Activated T-cell treated with anti-CD3 and anti-CD28 coated beads, Interleukin-2, amount 50 U/mL, for 4 hours (primary cell): ENCODE results near the gene PACRG. TPM values are rescaled to one million over a fixed set of nuclear protein-coding genes. Genes with fewer than 3 reads are reported as not detected.

ENCODE experiments used
- ATAC-seq, 2 donors: fragments of 200-7000 bp; cut with Tn5 transposase; one replicate each; pipeline ENCODE4 v1.10.0; 2021
- DNase-seq: peaks from one replicate; pipeline ENCODE4 v3.0.0-alpha.2; 2020
- H3K27me3 Mint-ChIP-seq: one replicate; pipeline ENCODE4 v1.8.0; 2021; ENCODE audit warnings: low read depth, mixed read lengths
- H3K36me3 Mint-ChIP-seq: one replicate; pipeline ENCODE4 v1.8.0; 2022; ENCODE audit warnings: mixed read lengths; ENCODE audit not compliant: insufficient read depth
- H3K4me1 Mint-ChIP-seq: one replicate; pipeline ENCODE4 v1.8.0; 2021; ENCODE audit warnings: low read depth, mixed read lengths
- H3K4me3 Mint-ChIP-seq: one replicate; pipeline ENCODE4 v1.8.0; 2021; ENCODE audit warnings: mild to moderate bottlenecking, moderate library complexity, mixed read lengths
- H3K9me3 Mint-ChIP-seq: one replicate; pipeline ENCODE4 v1.8.0; 2021; ENCODE audit warnings: mixed read lengths
- total RNA-seq, 3 donors: library from RNA; stranded (reverse); gene quantifications; one replicate each; pipeline ENCODE4 v1.2.1, GENCODE V29; 2021

Gene PACRG
- total RNA-seq, 3 donors from 2014 or later, result not detected

GRCh38 chr6:163261361-163261760 is 533.6 kb downstream of the PACRG start:
- DNase-seq, result no peak

DNA sequence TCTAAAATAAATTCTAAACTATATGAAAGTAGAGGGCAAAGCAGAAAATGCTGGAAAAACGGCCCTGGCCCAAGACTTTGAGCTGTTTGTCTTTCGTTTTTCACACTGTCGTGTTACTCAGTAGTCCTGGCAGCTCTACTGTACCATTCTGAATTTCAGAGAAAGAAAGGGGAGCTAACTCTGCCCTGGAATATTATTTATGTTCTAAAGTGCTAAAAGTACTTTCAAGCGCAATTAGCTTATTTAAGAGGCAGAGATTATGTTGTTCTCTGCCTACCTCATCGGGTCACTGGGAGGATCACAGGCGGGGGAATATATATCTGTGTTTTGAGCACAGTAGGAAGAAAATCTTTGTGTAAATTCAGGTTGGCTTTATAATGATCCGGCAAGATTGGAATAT is 534.3 kb downstream of the PACRG start:
- H3K36me3 Mint-ChIP-seq, result no peaks in the 10 kb centered on the region
- H3K4me1 Mint-ChIP-seq, result peaks cover 9% of the 10 kb centered on the region
- ATAC-seq, result no peak
- DNase-seq, result no peak
- H3K9me3 Mint-ChIP-seq, result no peaks in the 10 kb centered on the region
- H3K27me3 Mint-ChIP-seq, result peaks cover 17% of the 10 kb centered on the region
- no peak overlapping the region for H3K4me3 Mint-ChIP-seq

More at GRCh38 chr6:163261361-163261760, 533.6 kb downstream of the PACRG start:
- H3K36me3 Mint-ChIP-seq, result no peaks in the 10 kb centered on the region
- H3K4me1 Mint-ChIP-seq, result peaks cover 9% of the 10 kb centered on the region
- no peak for ATAC-seq
- H3K27me3 Mint-ChIP-seq, result peaks cover 16% of the 10 kb centered on the region
- H3K4me3 Mint-ChIP-seq, result no peak overlapping the region
- no peaks in the 10 kb centered on the region for H3K9me3 Mint-ChIP-seq

DNA sequence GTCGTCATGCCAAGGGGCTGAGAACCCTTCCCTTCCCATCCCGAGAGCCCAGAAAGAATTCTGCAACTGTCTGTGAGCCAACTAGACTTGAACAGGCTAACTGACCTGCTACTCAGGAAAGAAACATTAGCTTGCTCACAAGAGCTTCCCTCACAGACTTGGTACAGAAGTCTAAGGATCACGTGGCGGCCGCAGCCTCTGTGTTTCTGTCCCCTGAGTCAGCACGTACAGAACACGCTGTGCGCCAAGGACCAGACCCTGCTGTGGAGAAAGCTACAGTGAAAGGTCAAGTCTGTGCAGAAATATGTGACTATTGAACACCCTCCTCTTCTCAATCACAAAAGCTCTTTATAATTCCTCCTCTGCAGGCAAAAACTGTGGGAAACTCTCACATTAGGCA is 535.4 kb downstream of the PACRG start:
- Mint-ChIP-seq H3K4me3 (no peak overlapping the region), H3K27me3 (peaks cover 19% of the 10 kb centered on the region)

DNA sequence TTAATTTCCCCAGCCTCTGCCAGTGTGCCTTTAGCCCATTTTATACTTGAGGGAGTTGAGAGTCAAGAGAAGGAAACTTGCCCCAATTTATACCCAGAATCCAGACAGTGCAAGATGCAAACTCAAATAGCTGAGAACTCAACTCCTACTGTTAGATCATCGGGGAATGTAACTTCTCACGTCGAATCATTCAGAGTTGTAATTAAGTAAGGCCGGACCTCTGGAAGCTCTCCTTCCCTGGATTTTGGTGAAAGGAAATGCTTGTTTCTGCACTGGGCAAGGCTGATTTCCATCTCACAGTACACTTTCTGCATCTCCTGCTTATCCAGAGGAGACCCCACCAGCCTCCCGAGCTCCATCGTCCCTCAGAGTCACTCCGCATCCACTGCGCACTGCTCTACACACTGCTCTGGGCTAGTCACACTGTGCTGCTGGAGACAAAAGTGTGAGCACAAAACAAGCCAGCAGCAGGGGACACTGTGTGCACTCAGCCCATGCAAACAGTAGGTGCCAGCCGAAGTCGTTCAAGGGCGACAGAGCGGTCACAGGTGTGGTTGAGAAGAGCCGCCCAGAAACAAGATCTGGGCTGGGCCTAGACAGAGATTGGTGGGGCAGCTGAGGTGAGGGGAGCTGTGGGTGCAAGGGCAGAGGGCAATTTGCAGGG is 536.4 kb downstream of the PACRG start:
- Mint-ChIP-seq H3K9me3 (no peaks in the 10 kb centered on the region), H3K4me1 (peaks cover 9% of the 10 kb centered on the region), H3K4me3 (no peak overlapping the region), H3K27me3 (peaks cover 19% of the 10 kb centered on the region), H3K36me3 (no peaks in the 10 kb centered on the region)
- DNase-seq, result no peak
- no peak for ATAC-seq

More for the DNA sequence above, 535.4 kb downstream of the PACRG start:
- ATAC-seq (no peak), DNase-seq (no peak)
- no peaks in the 10 kb centered on the region for H3K9me3 Mint-ChIP-seq
- no peaks in the 10 kb centered on the region for H3K36me3 Mint-ChIP-seq
- H3K4me1 Mint-ChIP-seq, result peaks cover 9% of the 10 kb centered on the region

DNA sequence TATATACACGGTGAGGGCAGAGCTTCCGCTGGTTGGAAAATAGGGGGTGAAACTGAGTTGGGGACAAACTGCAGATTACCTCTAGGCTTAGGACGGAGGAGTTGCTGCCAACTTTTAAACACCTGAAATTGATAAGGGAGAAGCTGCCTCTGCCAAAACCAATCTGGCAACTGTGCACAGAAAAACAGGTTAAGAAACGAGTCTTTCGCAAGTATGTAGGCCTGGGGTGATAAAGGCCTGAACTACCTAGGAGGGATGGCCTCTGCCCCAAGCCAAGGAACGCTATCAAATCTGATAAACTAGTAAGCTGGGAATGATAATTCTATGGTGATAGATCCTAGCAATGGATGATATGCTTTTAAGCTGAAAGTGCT is 536.9 kb downstream of the PACRG start:
- no peak overlapping the region for H3K4me3 Mint-ChIP-seq
- DNase-seq (no peak), ATAC-seq (no peak)
- H3K36me3 Mint-ChIP-seq, result no peaks in the 10 kb centered on the region
- no peaks in the 10 kb centered on the region for H3K9me3 Mint-ChIP-seq
- peaks cover 9% of the 10 kb centered on the region for H3K4me1 Mint-ChIP-seq
- peaks cover 14% of the 10 kb centered on the region for H3K27me3 Mint-ChIP-seq

GRCh38 chr6:163281634-163282033 is 553.9 kb downstream of the PACRG start:
- Mint-ChIP-seq H3K4me3 (no peak overlapping the region), H3K36me3 (no peaks in the 10 kb centered on the region), H3K4me1 (no peaks in the 10 kb centered on the region), H3K9me3 (no peaks in the 10 kb centered on the region), H3K27me3 (peaks cover 11% of the 10 kb centered on the region)
- ATAC-seq, result no peak
- no peak for DNase-seq

- no peaks in the 10 kb centered on the region for H3K4me1 Mint-ChIP-seq
- no peak overlapping the region for H3K4me3 Mint-ChIP-seq
- H3K36me3 Mint-ChIP-seq, result no peaks in the 10 kb centered on the region
- ATAC-seq (no peak), DNase-seq (no peak)
- no peaks in the 10 kb centered on the region for H3K9me3 Mint-ChIP-seq
- H3K27me3 Mint-ChIP-seq, result peaks cover 11% of the 10 kb centered on the region
These were observed 554.9 kb downstream of the PACRG start for GRCh38 chr6:163282672-163283071.

DNA sequence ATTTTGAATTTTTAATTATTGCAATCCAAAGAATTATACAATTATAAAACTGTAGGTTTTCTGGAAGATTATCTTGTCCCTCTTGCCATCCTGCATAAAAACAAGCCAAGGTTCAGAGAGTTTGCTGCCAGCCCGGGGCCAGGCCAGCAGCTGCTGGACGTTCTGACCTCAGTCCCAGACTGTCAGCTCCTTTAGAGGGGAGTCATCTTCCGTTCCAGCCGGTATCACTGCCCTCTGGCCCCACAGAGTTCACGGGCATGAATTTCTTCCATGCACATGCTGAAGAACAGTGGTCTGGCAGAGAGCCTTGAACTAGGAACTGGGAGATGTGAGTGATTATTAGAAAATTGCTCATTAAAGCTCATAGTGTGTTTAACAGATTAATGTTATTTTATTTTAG is 556.4 kb downstream of the PACRG start:
- Mint-ChIP-seq H3K36me3 (no peaks in the 10 kb centered on the region), H3K4me3 (no peak overlapping the region), H3K9me3 (no peaks in the 10 kb centered on the region), H3K4me1 (no peaks in the 10 kb centered on the region), H3K27me3 (peaks cover 11% of the 10 kb centered on the region)
- no peak for DNase-seq
- ATAC-seq, result no peak

DNA sequence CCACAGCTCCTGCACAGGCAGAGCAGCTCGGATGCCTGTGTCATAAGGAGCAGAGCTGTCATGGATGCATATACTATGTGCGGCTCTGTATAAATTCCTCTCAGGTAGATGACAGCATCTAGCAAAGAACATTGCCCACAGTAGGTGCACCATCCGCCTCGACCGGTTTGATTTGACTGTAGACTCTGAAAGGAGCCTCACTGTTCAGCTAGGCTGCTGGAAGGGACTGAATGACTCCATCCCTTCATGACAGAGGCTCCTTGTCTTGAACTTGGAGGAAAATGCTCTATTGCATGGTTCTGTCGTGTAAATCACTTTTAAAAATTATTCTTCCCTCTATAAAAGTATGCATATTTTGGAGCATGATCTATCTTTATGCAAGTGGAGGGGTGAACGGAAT is 557.9 kb downstream of the PACRG start:
- Mint-ChIP-seq H3K4me3 (no peak overlapping the region), H3K4me1 (no peaks in the 10 kb centered on the region), H3K36me3 (no peaks in the 10 kb centered on the region), H3K9me3 (no peaks in the 10 kb centered on the region), H3K27me3 (peaks cover 8% of the 10 kb centered on the region)
- ATAC-seq (no peak), DNase-seq (no peak)

GRCh38 chr6:163287626-163288025 is 559.9 kb downstream of the PACRG start:
- ATAC-seq (no peak), DNase-seq (no peak)
- Mint-ChIP-seq H3K9me3 (no peaks in the 10 kb centered on the region), H3K27me3 (peaks cover 2% of the 10 kb centered on the region), H3K36me3 (no peaks in the 10 kb centered on the region), H3K4me3 (no peak overlapping the region), H3K4me1 (no peaks in the 10 kb centered on the region)

DNA sequence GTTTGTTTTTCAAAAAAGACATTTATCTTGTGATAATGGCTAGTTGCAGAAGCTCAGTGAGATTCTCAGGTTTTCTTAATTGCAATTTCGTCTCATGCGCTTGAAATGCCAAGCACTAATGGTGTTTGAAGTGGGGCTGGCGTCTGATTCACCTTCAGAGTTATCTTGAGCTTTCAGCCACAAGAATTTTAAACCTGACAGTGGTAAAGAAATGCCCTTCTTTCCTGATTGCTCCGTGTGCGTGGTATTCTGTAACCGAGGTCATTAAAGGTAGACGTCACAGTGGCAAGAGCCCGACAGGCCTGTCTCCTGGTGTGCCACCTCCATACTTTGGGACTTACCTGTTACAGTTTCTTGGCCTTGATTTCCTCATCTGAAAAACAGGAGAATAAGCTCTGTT is 560.3 kb downstream of the PACRG start:
- no peak for ATAC-seq
- Mint-ChIP-seq H3K4me3 (no peak overlapping the region), H3K9me3 (no peaks in the 10 kb centered on the region), H3K36me3 (no peaks in the 10 kb centered on the region), H3K4me1 (no peaks in the 10 kb centered on the region), H3K27me3 (peaks cover 2% of the 10 kb centered on the region)
- DNase-seq, result no peak

- DNase-seq (no peak), ATAC-seq (no peak)
- no peaks in the 10 kb centered on the region for H3K36me3 Mint-ChIP-seq
- H3K9me3 Mint-ChIP-seq, result no peaks in the 10 kb centered on the region
- no peaks in the 10 kb centered on the region for H3K4me1 Mint-ChIP-seq
- H3K27me3 Mint-ChIP-seq, result peaks cover 2% of the 10 kb centered on the region
- H3K4me3 Mint-ChIP-seq, result no peak overlapping the region
These were observed 561.1 kb downstream of the PACRG start for GRCh38 chr6:163288915-163289314.

GRCh38 chr6:163289447-163289846 is 561.7 kb downstream of the PACRG start:
- Mint-ChIP-seq H3K4me3 (no peak overlapping the region), H3K36me3 (no peaks in the 10 kb centered on the region), H3K9me3 (no peaks in the 10 kb centered on the region), H3K4me1 (no peaks in the 10 kb centered on the region), H3K27me3 (peaks cover 2% of the 10 kb centered on the region)
- ATAC-seq (no peak), DNase-seq (no peak)

DNA sequence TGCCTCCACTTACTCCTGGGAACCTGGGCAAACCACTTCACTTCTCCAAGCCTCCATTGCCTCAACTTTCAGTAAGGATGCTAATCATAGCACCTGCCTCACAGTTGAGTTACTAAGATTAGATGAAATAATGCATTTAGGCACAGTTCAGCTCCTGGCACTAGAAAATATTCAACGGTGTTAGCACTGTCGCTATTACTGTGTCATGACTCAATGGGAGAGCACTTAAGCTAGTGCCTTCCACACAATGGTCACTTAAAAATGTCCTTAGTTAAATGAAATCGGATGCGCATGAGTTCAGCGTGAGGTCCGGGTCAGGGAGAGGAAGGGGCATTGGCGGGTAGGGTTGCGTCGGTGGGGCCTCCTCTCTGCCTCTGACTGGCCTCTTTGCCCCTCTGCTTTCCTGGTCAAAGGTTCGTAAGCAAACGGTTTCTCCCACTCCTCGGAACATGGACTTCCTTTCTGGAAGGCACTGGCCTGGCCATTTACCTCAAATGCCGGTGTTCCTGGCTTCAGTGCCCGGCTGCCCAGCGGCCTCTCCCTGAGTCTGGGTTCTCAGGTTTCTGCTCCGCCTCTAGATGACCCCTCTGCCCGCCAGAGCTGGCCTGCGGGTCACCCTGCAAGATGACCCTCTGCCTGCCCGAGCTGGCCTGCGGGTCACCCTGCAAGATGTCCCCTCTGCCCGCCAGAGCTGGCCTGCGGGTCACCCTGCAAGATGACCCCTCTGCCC is 562.9 kb downstream of the PACRG start:
- no peak for ATAC-seq
- peaks cover 2% of the 10 kb centered on the region for H3K27me3 Mint-ChIP-seq
- no peaks in the 10 kb centered on the region for H3K9me3 Mint-ChIP-seq
- no peak for DNase-seq
- no peaks in the 10 kb centered on the region for H3K4me1 Mint-ChIP-seq
- no peak overlapping the region for H3K4me3 Mint-ChIP-seq
- H3K36me3 Mint-ChIP-seq, result no peaks in the 10 kb centered on the region

GRCh38 chr6:163291622-163292021 is 563.8 kb downstream of the PACRG start:
- ATAC-seq, result no peak
- H3K9me3 Mint-ChIP-seq, result no peaks in the 10 kb centered on the region

More at GRCh38 chr6:163291622-163292021, 563.8 kb downstream of the PACRG start:
- Mint-ChIP-seq H3K27me3 (peaks cover 2% of the 10 kb centered on the region), H3K4me3 (no peak overlapping the region), H3K4me1 (no peaks in the 10 kb centered on the region), H3K36me3 (no peaks in the 10 kb centered on the region)
- DNase-seq, result no peak
